Esophagus squamous epithelium (tissue), 4 donors: ENCODE results near the gene PARD6B.

ENCODE experiments used
- CTCF ChIP-seq, 6 experiments: fragments of 450-650 bp in 4 of 6; fragments of 200-600 bp in 2 of 6; sonication (generic) in 2 of 6; IDR thresholded peaks; one replicate each; pipeline ENCODE4 v1.5.1; 2016 to 2019; ENCODE audit warnings: antibody characterized with exemption in 6 of 6, mild to moderate bottlenecking in 4 of 6, moderate library complexity in 4 of 6
- POLR2A ChIP-seq, 4 donors: fragments of 450-650 bp; IDR thresholded peaks; one replicate each; pipeline ENCODE4 v1.6.1; 2017; ENCODE audit warnings: antibody characterized with exemption in 4 of 4, mild to moderate bottlenecking in 4 of 4, moderate library complexity in 3 of 4

GRCh38 chr20:50805349-50805684 lies 73.9 kb downstream of the PARD6B start:
- no peak for TF ChIP-seq CTCF (IDR thresholded peaks at IDR 0.05)
- no peak for TF ChIP-seq POLR2A (IDR thresholded peaks at IDR 0.05)
